Stimulated activated naive B cell treated with anti-CD40 and anti-IgM and Interleukin-4, amounts not matched to agents 10 μg/mL and 1 μg/mL and 100 μg/mL, for 72 hours (primary cell): Measurements from ENCODE around the gene BTBD9.
A peak's percentile ranks its signal among the peaks of the same experiment; 100 is the strongest.
"Not testable (repeated sequence)": the region's sequence is repeated elsewhere in the genome, so short reads cannot be mapped to it uniquely, and the experiment has no call there.

Experiments used
- ATAC-seq, 2 donors: fragments of 150-1000 bp; cut with Tn5 transposase; replicated peaks; 2 replicates each; pipeline ENCODE4 v1.10.0; 2021; ENCODE audit warnings: moderate library complexity in 1 of 2
- DNase-seq: peaks from one replicate; pipeline ENCODE4 v3.0.0; 2021
- H3K27ac Mint-ChIP-seq: one replicate; pipeline ENCODE4 v1.8.0; 2022; ENCODE audit warnings: mild to moderate bottlenecking, mixed read lengths
- H3K27me3 Mint-ChIP-seq, 2 donors: one replicate each; pipeline ENCODE4 v1.8.0; 2022; ENCODE audit warnings: mixed read lengths in 2 of 2
- H3K36me3 Mint-ChIP-seq, 2 donors: one replicate each; pipeline ENCODE4 v1.8.0; 2022; ENCODE audit warnings: mixed read lengths in 2 of 2, mild to moderate bottlenecking in 1 of 2
- H3K4me1 Mint-ChIP-seq, 2 donors: one replicate each; pipeline ENCODE4 v1.8.0; 2022; ENCODE audit warnings: mixed read lengths in 2 of 2, mild to moderate bottlenecking in 1 of 2
- H3K4me3 Mint-ChIP-seq, 2 donors: one replicate each; pipeline ENCODE4 v1.8.0; 2022; ENCODE audit warnings: mild to moderate bottlenecking in 2 of 2, mixed read lengths in 2 of 2, moderate library complexity in 1 of 2
- H3K9me3 Mint-ChIP-seq, 2 donors: one replicate each; pipeline ENCODE4 v1.8.0; 2022; ENCODE audit warnings: mixed read lengths in 2 of 2, mild to moderate bottlenecking in 1 of 2

The BTBD9 gene

DNA sequence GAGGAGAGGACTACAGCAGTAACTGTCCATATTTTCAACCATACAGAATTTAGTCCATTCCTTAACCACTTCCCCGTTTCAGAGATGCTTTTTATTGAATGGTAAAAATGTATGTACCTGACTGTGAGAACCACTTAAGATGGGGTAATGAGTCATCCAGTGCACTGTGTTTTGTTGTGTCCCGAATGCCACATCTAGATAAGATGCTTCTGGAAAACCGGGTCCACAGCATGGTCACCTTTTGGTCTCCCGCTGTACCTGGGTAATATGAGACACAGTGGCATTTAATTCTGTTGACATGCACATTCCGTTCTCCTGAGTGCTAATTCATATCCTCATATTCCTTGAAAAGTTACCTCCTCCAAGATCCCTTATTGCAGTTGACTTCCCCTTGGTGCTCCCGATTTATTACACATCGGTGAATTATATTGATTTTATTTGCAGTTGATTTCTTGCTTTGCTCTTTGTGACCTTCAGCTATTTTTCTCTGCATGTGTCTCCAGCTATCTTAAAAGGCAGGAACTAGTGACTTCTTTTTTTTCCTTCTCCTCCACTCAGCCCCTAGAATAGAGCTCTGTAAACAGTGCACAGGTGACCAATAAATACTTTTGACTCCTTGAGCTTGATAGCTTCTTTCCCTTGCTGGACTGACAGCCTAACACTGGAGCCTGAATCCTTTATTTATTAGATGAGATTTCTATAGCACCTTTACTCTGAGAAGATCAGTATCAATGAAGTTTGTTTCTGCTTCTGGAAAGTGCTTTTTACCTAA is 505.6 kb downstream of the BTBD9 start:
- Mint-ChIP-seq H3K9me3 (peaks cover 0 to 6% of the 10 kb centered on the region in 2 donors), H3K36me3 (peaks cover 42 to 61% of the 10 kb centered on the region in 2 donors), H3K27me3 (no peaks in the 10 kb centered on the region), H3K27ac (no peak overlapping the region), H3K4me1 (peaks cover 18 to 45% of the 10 kb centered on the region in 2 donors), H3K4me3 (no peak overlapping the region)
- DNase-seq (no peak), ATAC-seq (peak in 1 of 2 donors; percentile 10)

GRCh38 chr6:38131527-38131965 is 508.2 kb downstream of the BTBD9 start:
- no peaks in the 10 kb centered on the region for H3K27me3 Mint-ChIP-seq
- H3K4me3 Mint-ChIP-seq = no peak overlapping the region
- H3K36me3 Mint-ChIP-seq = peaks cover 38 to 65% of the 10 kb centered on the region in 2 donors
- no peak for DNase-seq
- peak; percentile 44 to 86 for ATAC-seq
- peaks cover 14 to 51% of the 10 kb centered on the region in 2 donors for H3K4me1 Mint-ChIP-seq
- peaks cover 0 to 6% of the 10 kb centered on the region in 2 donors for H3K9me3 Mint-ChIP-seq
- no peak overlapping the region for H3K27ac Mint-ChIP-seq

DNA sequence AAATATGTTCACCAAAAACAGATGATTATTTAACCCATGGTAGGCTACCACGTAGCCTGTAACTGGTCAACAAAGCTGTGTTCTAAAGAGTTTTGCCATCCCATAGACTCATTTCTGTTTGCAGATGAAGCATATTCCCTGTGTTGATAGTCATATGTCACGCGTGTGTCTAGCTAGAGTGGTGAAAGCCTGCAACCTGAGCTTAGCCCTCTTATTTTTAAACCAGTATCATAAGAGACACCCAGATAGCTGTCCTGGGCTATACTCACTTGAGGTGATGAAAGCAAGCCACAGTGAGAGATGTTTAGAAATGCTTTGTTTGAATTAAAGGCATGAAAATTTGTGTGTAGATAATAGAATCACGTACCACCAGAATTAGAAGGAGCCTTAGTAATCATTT is 512.4 kb downstream of the BTBD9 start:
- peaks cover 11 to 37% of the 10 kb centered on the region in 2 donors for H3K4me1 Mint-ChIP-seq
- peaks cover 40 to 78% of the 10 kb centered on the region in 2 donors for H3K36me3 Mint-ChIP-seq
- ATAC-seq = no peak
- H3K4me3 Mint-ChIP-seq = no peak overlapping the region
- H3K27me3 Mint-ChIP-seq = no peaks in the 10 kb centered on the region
- peaks cover 0 to 6% of the 10 kb centered on the region in 2 donors for H3K9me3 Mint-ChIP-seq
- no peak for DNase-seq
- H3K27ac Mint-ChIP-seq = no peak overlapping the region

DNA sequence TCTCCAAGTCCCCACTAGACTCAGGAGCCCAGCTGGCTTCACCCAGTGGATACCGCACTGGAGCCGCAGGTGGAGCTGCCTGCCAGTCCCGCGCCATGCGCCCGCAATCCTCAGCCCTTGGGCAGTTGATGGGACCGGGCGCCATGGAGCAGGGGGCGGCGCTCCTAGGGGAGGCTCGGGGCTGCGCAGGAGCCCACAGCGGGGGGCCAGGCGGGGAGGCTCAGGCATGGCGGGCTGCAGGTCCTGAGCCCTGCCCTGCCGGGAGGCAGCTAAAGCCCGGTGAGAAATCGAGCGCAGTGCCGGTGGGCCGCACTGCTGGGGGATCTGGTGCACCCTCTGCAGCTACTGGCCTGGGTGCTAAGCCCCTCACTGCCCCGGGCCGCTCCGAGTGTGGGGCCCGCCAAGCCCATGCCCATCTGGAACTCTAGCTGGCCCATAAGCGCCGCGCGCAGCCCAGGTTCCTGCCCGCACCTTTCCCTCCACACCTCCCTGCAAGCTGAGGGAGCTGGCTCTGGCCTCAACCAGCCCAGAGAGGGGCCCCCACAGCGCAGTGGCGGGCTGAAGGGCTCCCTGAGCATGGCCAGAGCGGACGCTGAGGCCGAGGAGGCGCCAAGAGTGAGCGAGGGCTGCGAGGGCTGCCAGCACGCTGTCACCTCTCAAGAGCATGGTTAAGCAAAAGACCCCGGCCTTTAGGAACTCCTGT is 515.4 kb downstream of the BTBD9 start:
- not testable (repeated sequence) for H3K4me1 Mint-ChIP-seq, H3K27me3 Mint-ChIP-seq, DNase-seq, H3K9me3 Mint-ChIP-seq, ATAC-seq, H3K27ac Mint-ChIP-seq, H3K4me3 Mint-ChIP-seq
- peaks cover 36 to 72% of the 10 kb centered on the region in 2 donors for H3K36me3 Mint-ChIP-seq

GRCh38 chr6:38119516-38119915 is 520.2 kb downstream of the BTBD9 start:
- no peak overlapping the region for H3K27ac Mint-ChIP-seq
- DNase-seq (no peak), ATAC-seq (no peak)
- no peaks in the 10 kb centered on the region for H3K4me1 Mint-ChIP-seq
- H3K9me3 Mint-ChIP-seq = no peaks in the 10 kb centered on the region
- H3K36me3 Mint-ChIP-seq = peaks cover 36 to 57% of the 10 kb centered on the region in 2 donors
- no peaks in the 10 kb centered on the region for H3K27me3 Mint-ChIP-seq
- no peak overlapping the region for H3K4me3 Mint-ChIP-seq

DNA sequence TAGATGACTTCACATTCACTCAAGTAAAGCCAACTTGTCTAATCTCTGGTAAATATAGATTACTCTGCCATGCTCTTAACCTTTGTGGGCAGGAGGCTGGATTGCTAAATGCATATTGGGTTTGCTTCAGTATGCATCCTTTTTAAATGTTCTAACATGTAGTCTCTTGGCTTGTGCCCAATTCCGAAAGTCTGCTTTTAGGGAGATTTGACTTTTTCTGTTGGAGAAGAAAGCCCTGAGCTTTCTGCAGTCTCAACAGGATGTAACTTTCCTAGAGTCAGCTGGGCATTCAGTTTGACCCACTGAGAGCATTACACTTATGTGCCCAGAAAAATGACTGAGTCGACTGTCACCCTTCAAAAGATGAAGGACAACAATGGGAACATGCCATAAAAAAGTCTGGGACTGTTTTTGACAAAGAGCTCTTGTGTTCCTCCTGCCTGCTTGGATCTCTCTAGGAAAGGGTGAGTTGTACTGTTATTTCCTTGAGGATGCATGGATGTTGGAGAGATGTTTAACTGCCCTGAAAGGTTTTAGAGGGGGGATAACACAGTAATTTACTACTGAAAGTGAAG is 520.9 kb downstream of the BTBD9 start:
- Mint-ChIP-seq H3K27me3 (no peaks in the 10 kb centered on the region), H3K27ac (no peak overlapping the region), H3K9me3 (no peaks in the 10 kb centered on the region), H3K4me1 (no peaks in the 10 kb centered on the region), H3K36me3 (peaks cover 39 to 54% of the 10 kb centered on the region in 2 donors), H3K4me3 (no peak overlapping the region)
- DNase-seq (no peak), ATAC-seq (no peak)
